IMR-90 (cell line): ENCODE results near the gene ZNF407. TPM values are rescaled to one million over a fixed set of nuclear protein-coding genes. Genes with fewer than 3 reads are reported as not detected.

Experiments
- ATAC-seq: fragments of 200-7000 bp; cut with Tn5 transposase; 2 replicates; pipeline ENCODE4 v1.9.1; 2020; ENCODE audit warnings: low read depth, mild to moderate bottlenecking, moderate library complexity
- BruUV-seq: library from RNA; stranded (reverse); fragments of 400-500 nt; replicated peaks from 2 replicates; lab custom pipeline; 2021; lab: Mats Ljungman, UMichigan
- CTCF ChIA-PET: fragments of 300-600 bp; formaldehyde crosslinking; extraction: SDS; loops from one replicate; lab custom pipeline; 2021; ENCODE audit warnings: antibody characterized with exemption; lab: Yijun Ruan, JAX
- POLR2A ChIA-PET: fragments of 300-600 bp; sonication (Branson Sonifier 250); formaldehyde crosslinking; loops from one replicate; lab custom pipeline; 2022; ENCODE audit warnings: antibody characterized with exemption; ENCODE audit not compliant: unreplicated experiment; lab: Charles Lee
- DNase-seq: peaks from one replicate; pipeline ENCODE4 v3.0.0; 2013
- H2AFZ ChIP-seq: replicated peaks from 2 replicates; pipeline ENCODE3; 2013; ENCODE audit warnings: low read length, mild to moderate bottlenecking; ENCODE audit not compliant: poor library complexity
- H2AK5ac ChIP-seq: 2 replicates; pipeline ENCODE4 v1.6.1; 2013; ENCODE audit warnings: low read depth, low read length, inconsistent platforms
- H2AK9ac ChIP-seq: replicated peaks from 2 replicates; pipeline ENCODE3; 2013; ENCODE audit warnings: mild to moderate bottlenecking, low read depth, low read length, moderate library complexity; ENCODE audit not compliant: poor library complexity
- H2BK120ac ChIP-seq: 2 replicates; pipeline ENCODE4 v1.6.1; 2013; ENCODE audit warnings: low read depth, low read length, inconsistent platforms
- H2BK15ac ChIP-seq: 3 replicates; pipeline ENCODE4 v1.6.1; 2013; ENCODE audit warnings: low read depth, low read length, inconsistent platforms
- H2BK20ac ChIP-seq: 2 replicates; pipeline ENCODE4 v1.6.1; 2013; ENCODE audit warnings: low read depth, mild to moderate bottlenecking, inconsistent platforms, low read length, moderate library complexity
- H2BK5ac ChIP-seq: 2 replicates; pipeline ENCODE4 v1.6.1; 2013; ENCODE audit warnings: mild to moderate bottlenecking, low read depth, low read length, inconsistent platforms; ENCODE audit not compliant: poor library complexity, severe bottlenecking
- H3K14ac ChIP-seq: replicated peaks from 2 replicates; pipeline ENCODE4 v1.6.1; 2013; ENCODE audit warnings: low read depth, low read length, inconsistent platforms
- H3K18ac ChIP-seq: 2 replicates; pipeline ENCODE4 v1.6.1; 2013; ENCODE audit warnings: low read depth, low read length, control low read depth
- H3K23ac ChIP-seq: 2 replicates; pipeline ENCODE4 v1.6.1; 2013; ENCODE audit warnings: low read depth, low read length, inconsistent platforms
- H3K27ac ChIP-seq: 2 replicates; pipeline ENCODE4 v1.5.1; 2013; ENCODE audit warnings: mild to moderate bottlenecking, control low read depth, low read length; ENCODE audit not compliant: insufficient read depth
- H3K27me3 ChIP-seq: 2 replicates; pipeline ENCODE4 v1.6.1; 2013; ENCODE audit warnings: low read length; ENCODE audit not compliant: control insufficient read depth, insufficient read depth
- H3K36me3 ChIP-seq: 2 replicates; pipeline ENCODE4 v1.6.1; 2013; ENCODE audit warnings: low read length, mixed read lengths; ENCODE audit not compliant: control insufficient read depth, insufficient read depth
- H3K4ac ChIP-seq: 2 replicates; pipeline ENCODE4 v1.6.1; 2013; ENCODE audit warnings: low read depth, low read length, inconsistent platforms
- H3K4me1 ChIP-seq: 2 replicates; pipeline ENCODE4 v1.6.1; 2013; ENCODE audit warnings: low read length, mixed read lengths; ENCODE audit not compliant: control insufficient read depth, insufficient read depth
- H3K4me2 ChIP-seq: 2 replicates; pipeline ENCODE4 v1.6.1; 2013; ENCODE audit warnings: low read depth, mild to moderate bottlenecking, control low read depth, low read length, moderate library complexity
- H3K4me3 ChIP-seq: 2 replicates; pipeline ENCODE4 v1.5.1; 2013; ENCODE audit warnings: low read depth, mild to moderate bottlenecking, control low read depth, low read length, moderate library complexity; ENCODE audit not compliant: insufficient read depth
- H3K56ac ChIP-seq: 2 replicates; pipeline ENCODE4 v1.6.1; 2013; ENCODE audit warnings: low read length, inconsistent platforms; ENCODE audit not compliant: insufficient read depth; ENCODE audit errors: extremely low read depth
- H3K79me1 ChIP-seq, 2 experiments: 2 replicates each; pipeline ENCODE4 v1.6.1; 2013; ENCODE audit warnings: low read length in 2 of 2, inconsistent platforms in 1 of 2, low read depth in 1 of 2
- H3K9ac ChIP-seq: 2 replicates; pipeline ENCODE4 v1.6.1; 2013; ENCODE audit warnings: low read depth, low read length, control low read depth
- H3K9me1 ChIP-seq: 2 replicates; pipeline ENCODE4 v1.6.1; 2013; ENCODE audit warnings: low read length, inconsistent platforms; ENCODE audit not compliant: insufficient read depth
- H3K9me3 ChIP-seq: 2 replicates; pipeline ENCODE4 v1.6.1; 2013; ENCODE audit warnings: low read length; ENCODE audit not compliant: control insufficient read depth, insufficient read depth
- H4K20me1 ChIP-seq: 2 replicates; pipeline ENCODE4 v1.6.1; 2013; ENCODE audit warnings: low read length, inconsistent platforms; ENCODE audit not compliant: insufficient read depth
- H4K5ac ChIP-seq: 2 replicates; pipeline ENCODE4 v1.6.1; 2013; ENCODE audit warnings: mild to moderate bottlenecking, low read depth, low read length, control low read depth
- H4K8ac ChIP-seq, 2 experiments: 2 replicates each; pipeline ENCODE4 v1.6.1; 2013; ENCODE audit warnings: low read depth in 2 of 2, low read length in 2 of 2, control low read depth in 1 of 2, inconsistent platforms in 1 of 2
- H4K91ac ChIP-seq: 2 replicates; pipeline ENCODE4 v1.6.1; 2013; ENCODE audit warnings: low read depth, low read length, inconsistent platforms; ENCODE audit not compliant: insufficient read depth
- CHD1 ChIP-seq: IDR thresholded peaks from 2 replicates; pipeline ENCODE4 v1.6.1; 2012; ENCODE audit warnings: low read depth, low read length, improper control_type of control experiment
- POLR2A ChIP-seq: IDR thresholded peaks from 2 replicates; pipeline ENCODE4 v1.6.1; 2012; ENCODE audit warnings: mild to moderate bottlenecking, low read depth, low read length
- USF2 ChIP-seq: fragments of 150-350 bp; IDR thresholded peaks from 2 replicates; pipeline ENCODE4 v1.6.1; 2017; ENCODE audit warnings: mild to moderate bottlenecking, antibody characterized with exemption, low read length, low read depth
- WGBS, 2 experiments: methylation state at CpG; one replicate each; pipeline versions ENCODE4 v1.1.5 to v1.1.7; 2013; ENCODE audit warnings: missing lambda C conversion rate in 2 of 2; ENCODE audit not compliant: insufficient read length in 1 of 2; ENCODE audit errors: extremely low coverage in 2 of 2; 5-methylcytosine and 5-hydroxymethylcytosine counted together
- dilution Hi-C: fragments of 300-500 bp; cut with HindIII; formaldehyde crosslinking; loops from one replicate; pipeline ENCODE4 v1.14.3; 2018; ENCODE audit warnings: low sequenced_read_pairs; ENCODE audit not compliant: unreplicated experiment
- in situ Hi-C: fragments of 300-500 bp; cut with MboI; formaldehyde crosslinking; loops from 3 replicates; pipeline ENCODE4 v1.14.3; 2019; ENCODE audit warnings: low sequenced_read_pairs, inconsistent platforms, mixed read lengths
- intact Hi-C: fragments of 100-400 bp; cut with micrococcal nuclease; formaldehyde crosslinking; loops from 2 replicates; pipeline ENCODE4 v1.10.0; 2022
- polyA plus RNA-seq, 3 experiments: library from polyadenylated mRNA; depleted of rRNA; stranded (reverse); fragments of >200 nt; gene quantifications; 2 replicates each; pipeline ENCODE4 v1.2.3, GENCODE V29; 2012; ENCODE audit warnings: low replicate concordance in 1 of 3
- total RNA-seq: library from RNA; depleted of rRNA; stranded (reverse); fragments of >200 nt; gene quantifications from 2 replicates; pipeline ENCODE4 v1.2.3, GENCODE V29; 2012

The ZNF407 gene
- total and polyA plus RNA-seq, 2 of the 4 experiments (the other 2 are of a cell fraction) = 3.1 to 20.1 TPM

GRCh38 chr18:74597034-74597661, 522 bp upstream of the ZNF407 start:
- Histone ChIP-seq H4K20me1 (no peaks in the 10 kb centered on the region), H2AK5ac (peak overlapping the region; percentile 47; the same call in 1 of the 2 replicates), H3K36me3 (no peaks in the 10 kb centered on the region; the same call in 1 of the 2 replicates), H3K4me3 (peak overlapping the region; percentile 86), H4K8ac (peak overlapping the region; percentile 100), H2BK20ac (peak overlapping the region; percentile 67; the same call in 1 of the 2 replicates), H3K27ac (peak overlapping the region; percentile 99), H3K14ac (peak overlapping the region; percentile 88), H3K18ac (peak overlapping the region; percentile 95), H3K23ac (peak overlapping the region; percentile 78), H3K4ac (peak overlapping the region; percentile 93), H3K9ac (peak overlapping the region; percentile 98), H3K56ac (peak overlapping the region; percentile 99), H3K9me3 (no peaks in the 10 kb centered on the region), H2AK9ac (peak overlapping the region; percentile 33), H3K4me2 (peak overlapping the region; percentile 94), H2BK5ac (peak overlapping the region; percentile 93), H3K79me1 (peaks cover 27 to 61% of the 10 kb centered on the region in 2 experiments), H3K9me1 (no peaks in the 10 kb centered on the region; the same call in 1 of the 2 replicates), H2BK15ac (peak overlapping the region; percentile 88; the same call in 1 of the 3 replicates), H2AFZ (peak overlapping the region; percentile 97), H4K5ac (peak overlapping the region; percentile 99), H3K4me1 (peaks cover 5% of the 10 kb centered on the region), H3K27me3 (no peaks in the 10 kb centered on the region), H4K91ac (peak overlapping the region; percentile 99), H2BK120ac (peak overlapping the region; percentile 94)
- ChIA-PET CTCF (no interaction called here), POLR2A (interaction anchor here (1.1 kb wide), 1 partner anchor 35 kb away, joined by 4 read pairs; no protein-coding TSS in a partner anchor)
- in situ Hi-C loops = no loop called here
- 3% methylated on average over 20 of the region's 41 CpGs; no CpG with 5 or more reads in 1 of the 2 experiments for WGBS, 2 experiments
- intact Hi-C loops = no loop called here
- ATAC-seq = peak; percentile 47
- TF ChIP-seq POLR2A = peak; percentile 68; the same call in 1 of the 2 replicates
- 0 out of 2 replicates have a peak, but pooled peaks have one; percentile 49 for TF ChIP-seq CHD1
- TF ChIP-seq USF2 = no peak
- dilution Hi-C loops = no loop called here
- TSS peak; percentile 65 for BruUV-seq
- DNase-seq = peak; percentile 62
